Inflammatory macrophage treated with lipopolysaccharide for 4 hours (primary cell): ENCODE measurements around the gene GNRH2.
A peak's percentile ranks its signal among the peaks of the same experiment; 100 is the strongest.
"Not testable (repeated sequence)": the region's sequence is repeated elsewhere in the genome, so short reads cannot be mapped to it uniquely, and the experiment has no call there.

Source experiments
- DNase-seq: peaks from one replicate; pipeline ENCODE4 v3.0.0-alpha.2; 2020

The GNRH2 gene

DNA sequence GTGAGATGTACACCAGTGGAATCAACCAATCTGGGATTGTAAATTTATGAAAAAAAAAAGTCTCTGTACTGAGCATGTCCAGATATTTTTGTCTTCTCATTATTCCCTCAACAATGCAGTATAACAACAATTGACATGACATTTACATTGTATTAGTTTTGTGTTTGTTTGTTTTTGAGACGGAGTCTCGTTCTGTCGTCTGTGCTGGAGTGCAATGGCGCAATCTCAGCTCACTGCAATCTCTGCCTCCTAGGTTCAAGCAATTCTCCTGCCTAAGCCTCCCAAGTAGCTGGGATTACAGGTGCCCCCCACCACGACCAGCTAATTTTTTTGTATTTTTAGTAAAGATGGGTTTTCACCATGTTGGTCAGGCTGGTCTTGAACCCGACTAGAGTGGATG lies 31.9 kb downstream of the GNRH2 start:
- not testable (repeated sequence) for DNase-seq

DNA sequence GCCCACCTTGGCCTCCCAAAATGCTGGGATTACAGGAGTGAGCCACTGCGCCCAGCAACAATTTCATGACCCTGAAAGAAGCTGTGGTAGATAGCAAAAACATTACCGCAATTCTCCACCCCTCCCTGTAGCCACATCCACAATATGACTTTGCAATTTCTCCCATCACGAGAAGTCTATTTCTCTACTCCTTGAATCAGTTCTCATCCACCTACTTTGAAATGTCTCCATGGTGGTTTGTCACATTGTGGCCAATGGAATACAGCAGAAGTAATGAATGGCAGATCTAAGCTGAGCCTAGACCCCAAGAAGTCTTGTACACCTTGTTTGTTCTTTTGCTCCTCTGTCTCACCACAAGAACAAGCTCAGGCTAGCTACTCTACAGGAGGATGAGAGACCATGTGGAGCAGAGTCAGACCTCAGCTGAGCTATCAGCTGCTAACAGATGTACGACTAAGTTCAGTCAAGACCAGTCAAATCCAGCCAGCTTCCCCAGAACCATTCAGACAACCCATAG lies 34.3 kb downstream of the GNRH2 start:
- peak; percentile 43 for DNase-seq

DNA sequence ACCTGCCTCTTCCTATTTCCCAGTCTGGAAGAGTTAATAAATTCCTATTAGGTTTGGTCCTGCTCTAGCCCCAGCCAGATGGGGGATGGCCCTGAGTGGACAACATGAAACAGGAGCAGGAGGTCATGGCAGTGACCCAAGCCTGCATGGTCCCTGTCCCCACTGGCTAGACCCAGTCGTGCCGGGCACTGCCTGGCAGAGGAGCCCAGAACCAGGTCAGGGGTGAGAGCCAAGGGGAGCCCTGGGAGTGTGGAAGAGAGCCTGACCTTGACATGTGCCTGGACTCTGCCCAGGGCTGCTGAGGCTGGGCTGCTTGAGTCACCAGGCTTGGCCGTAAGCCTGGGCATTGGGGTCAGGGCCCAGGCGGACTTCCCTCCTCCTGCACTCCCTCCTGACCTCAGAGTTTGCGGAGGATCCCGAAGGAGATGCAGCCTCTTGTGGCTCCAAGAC lies 37.5 kb downstream of the GNRH2 start:
- DNase-seq = no peak

DNA sequence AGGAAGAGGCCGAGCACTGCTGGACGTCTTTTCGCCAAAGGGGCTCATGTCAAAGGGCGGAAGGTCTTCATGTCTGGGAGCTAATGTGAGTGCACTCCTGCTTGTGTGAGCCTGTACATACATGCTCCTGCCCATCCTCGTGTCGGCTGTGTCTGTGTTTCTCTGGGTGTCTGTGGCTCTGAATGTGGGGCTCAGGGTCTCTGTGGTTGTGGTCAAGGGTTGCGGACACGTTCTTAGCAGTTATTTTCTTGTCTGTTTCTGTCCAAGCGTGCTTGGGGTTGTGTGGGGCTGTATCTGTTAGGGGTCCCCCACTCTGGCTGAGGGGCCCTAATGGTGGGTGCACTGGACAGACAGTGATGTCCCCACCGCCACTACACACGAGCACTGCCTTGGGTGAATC lies 38.2 kb downstream of the GNRH2 start:
- DNase-seq = no peak

DNA sequence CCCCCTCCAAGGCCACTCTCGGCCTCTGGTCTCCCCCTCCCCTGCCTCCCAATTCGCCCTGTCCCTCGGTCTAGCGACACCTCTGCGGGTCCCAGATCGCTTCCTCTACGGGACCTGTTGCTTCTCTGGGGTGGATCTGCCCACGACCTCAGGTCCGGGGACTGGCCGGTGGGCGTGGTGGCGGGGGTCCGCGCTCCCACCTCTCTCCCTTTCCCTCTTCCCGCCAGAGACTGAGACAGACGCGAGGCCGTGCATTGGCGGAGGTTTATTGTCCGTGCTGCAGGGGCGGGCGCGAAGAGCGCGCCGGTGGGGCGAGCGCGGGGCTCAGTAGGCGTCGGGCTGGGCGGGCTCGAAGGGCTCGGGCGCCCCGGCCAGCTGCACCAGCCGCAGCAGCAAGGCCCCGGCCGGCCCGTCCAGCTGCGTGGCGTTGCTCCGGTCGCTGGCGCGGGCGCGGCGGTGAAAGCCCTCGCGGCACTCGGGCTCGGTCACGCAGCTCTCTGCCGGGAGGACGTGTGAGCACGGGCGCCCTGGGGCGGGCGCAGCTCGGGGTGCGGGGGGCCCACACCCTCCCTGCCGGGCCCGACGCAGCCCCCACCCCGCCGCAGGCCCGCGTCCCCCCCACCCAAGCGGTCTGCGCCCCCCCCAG lies 39.0 kb downstream of the GNRH2 start:
- no peak for DNase-seq

DNA sequence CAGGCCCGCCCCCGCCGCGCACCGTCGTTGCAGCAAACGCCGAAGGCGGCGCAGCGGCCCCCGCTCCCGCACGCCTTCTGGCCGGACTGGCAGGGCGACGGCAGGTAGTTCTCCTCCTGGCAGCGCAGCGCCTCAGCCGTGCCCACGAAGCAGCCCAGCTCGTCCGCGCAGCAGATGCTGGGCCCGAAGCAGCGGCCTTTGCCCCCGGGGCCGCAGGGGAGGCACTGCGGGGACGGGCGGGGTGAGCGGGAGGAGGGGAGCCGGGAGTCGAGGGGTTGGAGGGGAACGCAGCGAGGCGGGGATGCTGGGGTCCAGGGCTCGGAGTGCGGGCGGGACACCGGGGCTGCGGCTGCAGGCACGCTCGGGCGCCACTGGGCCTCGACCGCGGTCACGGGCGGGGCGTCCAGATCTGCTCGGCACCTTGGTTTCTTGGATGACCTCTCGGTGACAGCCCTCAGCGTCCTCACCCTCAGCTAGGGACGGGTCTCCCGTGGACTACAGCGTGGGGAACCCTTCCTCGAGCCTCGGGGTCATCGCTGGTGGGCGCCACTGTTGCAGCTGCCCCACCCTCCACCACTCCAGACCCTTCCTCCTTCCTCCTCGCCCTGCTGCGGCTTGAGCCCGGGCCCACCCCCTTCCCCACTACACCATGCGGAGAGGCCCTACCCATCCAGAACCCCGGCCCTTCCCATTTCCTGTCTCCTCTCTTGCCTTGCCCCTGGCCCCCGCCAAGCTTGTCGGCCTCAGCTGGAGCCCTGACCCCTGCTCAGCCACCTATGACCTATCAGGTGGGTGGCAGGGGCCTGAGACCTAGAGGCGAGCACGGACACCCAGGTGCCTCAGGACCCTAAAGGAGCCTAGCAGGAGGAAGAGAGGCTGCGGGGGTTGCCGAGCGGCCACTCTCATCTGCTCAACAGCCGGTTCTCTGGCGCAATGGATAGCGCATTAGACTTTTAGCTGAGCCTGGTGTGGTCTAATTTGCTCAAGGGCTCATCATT lies 39.8 kb downstream of the GNRH2 start:
- DNase-seq = no peak

DNA sequence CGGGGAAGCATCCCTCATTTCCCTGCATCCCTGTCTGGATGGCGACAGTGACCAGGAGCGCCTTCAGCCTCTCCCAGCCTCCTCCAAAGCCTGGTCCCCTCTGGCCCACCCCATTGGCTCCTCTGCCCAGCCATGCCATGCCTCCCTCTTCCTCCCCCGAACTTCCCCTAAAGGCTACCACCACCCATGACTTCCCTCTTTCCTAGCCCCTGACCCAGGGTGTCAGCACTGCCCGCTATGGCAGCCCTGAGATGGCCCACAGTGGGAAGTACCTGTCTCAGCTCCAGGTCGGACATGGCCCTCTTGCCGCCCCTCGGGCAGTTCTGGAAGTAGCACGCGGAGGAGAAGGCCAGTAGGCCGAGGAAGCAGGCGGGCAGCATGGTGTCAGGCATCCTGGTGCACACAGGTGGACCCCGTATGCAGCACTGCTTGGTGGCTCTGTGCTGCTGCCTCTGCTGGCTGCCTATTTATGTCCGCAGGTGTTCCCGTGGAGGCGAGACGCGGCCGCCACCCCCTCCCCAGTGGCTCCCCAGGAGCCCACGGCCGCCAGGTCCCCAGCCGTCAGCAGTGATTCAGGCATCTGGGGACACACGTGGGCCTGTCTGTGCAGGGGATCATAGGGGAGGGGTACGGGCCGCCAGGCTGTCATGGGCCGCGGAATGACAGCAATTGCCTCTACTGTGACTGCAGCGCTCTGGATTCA lies 41.0 kb downstream of the GNRH2 start, which contains the start of gene AVP:
TSS of gene AVP (minus strand) at position 442 of the 703 bp plus-strand sequence. CDS start at position 392, 50 bp downstream.
- no peak for DNase-seq

DNA sequence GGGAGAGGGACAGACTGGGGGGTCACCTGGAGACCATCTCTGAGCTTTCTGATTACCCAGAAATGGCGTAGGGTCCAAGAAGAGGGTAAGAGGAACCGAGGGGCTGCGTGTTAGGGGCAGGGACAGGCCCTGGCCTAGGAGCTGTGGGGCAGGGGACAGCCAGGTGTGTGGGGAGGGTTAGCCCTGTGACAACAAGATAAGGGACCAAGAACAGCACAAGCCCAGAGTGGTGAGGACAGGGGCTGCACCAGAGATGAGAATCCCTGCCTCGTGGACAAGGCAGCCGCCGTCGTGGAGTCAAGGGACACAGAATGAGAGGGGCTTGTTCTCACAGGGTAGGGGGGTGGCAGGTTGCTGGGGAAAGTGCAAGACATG lies 41.6 kb downstream of the GNRH2 start:
- DNase-seq = no peak

DNA sequence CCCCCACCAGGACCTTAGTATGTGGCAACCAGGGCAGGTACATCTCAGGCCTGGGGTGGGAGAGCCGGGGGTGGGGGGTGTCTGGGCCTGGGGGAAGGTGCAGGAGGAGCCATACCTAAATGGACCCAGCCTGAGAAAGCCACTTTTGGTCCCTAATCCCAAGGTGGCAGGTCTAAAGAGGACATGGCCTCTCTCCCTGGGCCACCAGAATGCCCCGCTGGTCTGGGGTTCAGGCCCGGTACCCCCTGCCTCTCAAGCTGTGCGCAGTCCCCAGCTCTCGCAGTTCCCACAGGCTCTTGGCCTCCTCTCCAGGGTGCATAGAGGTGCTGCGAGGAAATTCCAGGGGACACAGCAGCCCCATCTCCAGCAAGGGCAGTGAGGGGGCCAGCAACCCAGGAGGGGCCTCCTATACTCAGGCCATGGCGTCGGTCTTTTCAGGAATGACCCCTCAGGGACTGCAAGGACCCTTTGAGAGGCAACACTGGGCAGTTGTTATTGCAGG lies 42.2 kb downstream of the GNRH2 start:
- no peak for DNase-seq

DNA sequence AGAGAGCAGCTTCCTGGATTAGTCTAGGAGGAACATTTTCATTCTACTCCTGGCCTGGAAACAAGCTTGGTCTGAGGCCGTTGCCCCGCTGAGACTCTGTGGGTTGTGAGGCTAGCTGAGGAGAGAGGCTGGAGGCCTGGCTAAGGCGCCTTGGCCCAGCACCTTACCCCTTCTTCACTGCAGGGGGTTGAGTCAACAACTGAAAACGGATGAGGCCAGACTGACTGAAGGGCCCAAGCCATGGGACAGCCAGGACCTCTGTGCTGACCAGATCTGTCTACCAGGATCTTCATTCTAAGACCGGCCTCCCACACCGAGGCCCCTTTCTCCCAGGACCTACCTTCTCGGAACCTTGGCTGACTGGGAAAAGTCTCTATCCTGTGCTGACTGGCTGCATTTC lies 44.6 kb downstream of the GNRH2 start:
- no peak for DNase-seq

DNA sequence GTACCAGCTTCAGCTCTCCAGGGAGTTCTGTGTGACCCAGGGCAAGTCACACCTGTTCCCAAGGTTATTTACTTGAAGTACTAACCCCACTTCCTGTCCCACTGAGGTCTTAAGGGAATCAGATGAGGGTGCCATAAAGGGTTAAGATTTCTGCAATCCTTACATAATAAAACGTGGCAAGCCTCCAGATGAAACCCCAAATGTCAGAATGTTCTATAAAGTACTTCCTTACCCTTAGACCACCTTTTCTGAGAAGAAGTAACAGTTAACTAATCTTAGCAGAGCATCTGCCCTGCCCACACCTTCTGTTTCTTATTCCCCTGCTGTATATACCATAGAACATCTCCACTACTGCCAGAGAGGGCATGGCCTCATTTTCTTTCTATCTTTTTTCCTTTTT lies 47.1 kb downstream of the GNRH2 start:
- no peak for DNase-seq

DNA sequence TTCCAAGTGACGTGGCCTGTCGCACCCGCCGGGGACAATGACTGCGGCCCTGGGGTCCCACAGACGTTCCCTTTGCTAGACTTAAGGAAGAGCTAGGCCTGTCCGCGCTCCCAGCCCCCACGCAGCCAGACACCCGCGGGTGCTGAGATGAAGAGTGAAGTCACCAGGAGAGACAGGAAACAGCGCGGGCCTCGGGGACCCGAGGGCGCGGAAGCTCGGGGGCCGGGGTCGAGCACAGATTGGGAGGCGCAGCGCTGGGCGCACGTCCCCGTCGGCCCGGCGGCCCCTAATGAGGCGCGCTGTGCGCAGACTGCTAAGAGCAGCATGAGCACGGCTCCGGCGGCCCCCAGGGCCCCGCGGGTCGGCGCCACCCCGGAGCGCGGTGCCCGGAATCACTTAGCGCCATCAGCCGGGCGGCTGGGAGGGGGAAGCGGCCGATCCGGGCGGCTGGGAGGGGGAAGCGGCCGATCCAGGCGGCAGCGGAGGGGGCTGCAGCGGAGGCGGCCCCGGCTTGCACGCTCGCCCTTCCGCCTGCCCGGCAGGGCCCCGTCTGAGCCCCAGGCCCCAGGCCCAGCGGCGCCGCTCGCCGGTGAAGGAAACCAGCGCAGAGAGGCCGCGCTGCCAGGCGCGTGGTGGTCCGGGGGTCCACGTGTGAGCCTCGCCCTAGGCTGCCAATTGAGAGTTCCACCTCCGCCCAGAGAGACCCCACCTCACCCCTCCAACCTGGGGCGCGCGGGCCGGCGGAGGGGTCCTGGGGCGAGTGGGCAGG lies 49.4 kb downstream of the GNRH2 start:
- DNase-seq = peak; percentile 33

DNA sequence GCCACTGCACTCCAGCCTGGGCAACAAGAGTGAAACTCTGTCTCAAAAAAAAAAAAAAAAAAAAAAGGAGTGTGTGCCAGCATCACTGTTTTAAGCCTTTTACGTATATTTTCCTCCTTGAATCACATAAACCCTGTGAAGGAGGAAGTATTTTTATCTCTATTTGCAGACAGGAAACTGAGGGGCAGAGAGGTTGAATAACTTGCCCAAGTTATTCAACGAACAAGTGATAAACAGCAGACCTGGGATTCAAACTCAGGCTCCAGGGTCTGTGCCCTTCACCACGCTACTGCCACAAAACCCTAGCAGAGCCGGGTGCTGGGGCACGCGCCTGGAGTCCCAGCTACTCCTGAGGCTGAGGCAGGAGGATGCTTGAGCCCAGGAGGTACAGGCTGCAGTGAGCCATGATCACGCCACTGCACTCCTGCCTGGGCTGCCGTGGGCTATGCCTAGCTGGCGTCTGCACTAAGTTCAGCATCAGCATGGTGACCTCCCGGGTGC lies 50.5 kb downstream of the GNRH2 start:
- peak; percentile 9 for DNase-seq

DNA sequence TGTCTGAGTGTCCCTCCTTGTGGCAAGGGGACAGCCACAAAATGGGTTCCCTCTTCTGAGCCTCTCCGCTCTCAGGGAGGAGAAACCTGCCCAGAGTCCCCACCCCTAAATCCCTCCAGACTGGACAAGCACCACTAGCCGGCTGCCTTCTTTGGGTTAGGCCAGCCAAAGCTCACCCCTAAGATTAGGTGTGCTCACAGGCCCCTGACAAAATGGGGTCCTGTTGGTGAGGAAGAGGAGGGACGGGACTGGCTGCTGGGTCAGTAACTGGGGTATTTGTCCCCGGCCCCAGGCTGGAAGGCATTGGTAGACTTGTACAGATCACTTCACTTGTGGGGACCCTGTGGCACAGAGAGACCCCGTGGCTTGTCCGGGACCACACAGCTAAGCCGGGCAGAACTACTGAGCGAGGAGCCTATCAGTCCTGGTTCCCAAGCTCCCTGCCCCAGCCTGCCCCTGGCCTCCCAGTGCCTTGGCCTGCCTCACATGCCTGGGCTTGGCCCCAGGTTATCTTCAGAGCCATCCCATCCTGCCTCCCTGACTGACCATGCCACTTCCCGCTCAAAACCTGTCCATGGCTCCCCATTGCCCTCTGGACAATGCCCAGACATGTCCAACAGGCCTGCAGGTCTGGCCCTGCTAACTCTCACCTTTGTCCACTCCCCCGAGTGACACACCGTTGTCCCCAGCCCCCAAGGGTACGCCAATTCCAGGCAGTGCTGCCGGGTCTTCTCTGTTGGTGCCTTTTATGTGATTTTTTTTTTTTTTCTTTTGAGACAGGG lies 51.6 kb downstream of the GNRH2 start:
- DNase-seq = no peak
